GDM1 (cell line): Measurements from ENCODE around the gene ABCA1.
"Not testable (repeated sequence)": the region's sequence is repeated elsewhere in the genome, so short reads cannot be mapped to it uniquely, and the experiment has no call there.

Experiments
- DNase-seq: peaks from one replicate; lab custom pipeline; 2025; lab: John Stamatoyannopoulos, UW

Gene ABCA1

DNA sequence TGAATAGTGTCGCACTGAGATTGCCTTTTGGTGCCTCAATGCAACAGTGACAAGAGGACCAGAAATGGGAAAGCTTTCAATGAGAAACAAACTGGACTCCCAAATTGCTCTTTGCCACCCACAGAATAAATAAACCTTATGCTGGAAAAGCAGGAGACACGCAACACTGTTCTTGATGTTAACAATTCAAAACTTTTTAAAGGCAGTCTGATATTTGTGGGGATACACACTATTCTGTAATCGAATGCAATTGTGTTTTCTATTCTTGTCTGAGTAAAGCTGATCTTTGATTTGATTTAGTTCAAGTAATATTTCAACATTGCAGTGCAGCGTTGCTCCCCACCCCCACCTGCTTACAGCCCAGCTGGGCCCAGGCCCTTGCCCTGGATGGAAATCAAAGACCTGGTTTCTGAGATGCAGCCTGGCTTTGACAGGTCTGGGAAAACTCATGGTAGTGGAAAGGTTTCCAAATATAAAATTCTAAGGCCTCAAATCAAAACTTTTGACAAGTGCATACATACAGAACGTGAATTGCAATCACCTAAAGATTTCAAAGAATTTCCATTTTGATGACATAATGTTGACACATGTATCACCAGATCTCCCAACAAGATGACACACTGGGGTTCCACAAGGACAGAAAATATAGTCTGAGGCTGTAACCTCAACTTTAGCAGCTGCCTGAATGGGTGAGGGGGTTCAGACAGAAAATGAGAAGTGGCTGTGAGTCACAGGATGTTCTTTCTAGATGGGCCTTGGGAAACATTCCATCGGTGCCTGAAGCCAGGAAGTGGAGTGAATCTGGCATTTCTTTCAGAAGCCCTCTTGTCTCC, 55.1 kb downstream of the ABCA1 start:
- peak; percentile 26 for DNase-seq

DNA sequence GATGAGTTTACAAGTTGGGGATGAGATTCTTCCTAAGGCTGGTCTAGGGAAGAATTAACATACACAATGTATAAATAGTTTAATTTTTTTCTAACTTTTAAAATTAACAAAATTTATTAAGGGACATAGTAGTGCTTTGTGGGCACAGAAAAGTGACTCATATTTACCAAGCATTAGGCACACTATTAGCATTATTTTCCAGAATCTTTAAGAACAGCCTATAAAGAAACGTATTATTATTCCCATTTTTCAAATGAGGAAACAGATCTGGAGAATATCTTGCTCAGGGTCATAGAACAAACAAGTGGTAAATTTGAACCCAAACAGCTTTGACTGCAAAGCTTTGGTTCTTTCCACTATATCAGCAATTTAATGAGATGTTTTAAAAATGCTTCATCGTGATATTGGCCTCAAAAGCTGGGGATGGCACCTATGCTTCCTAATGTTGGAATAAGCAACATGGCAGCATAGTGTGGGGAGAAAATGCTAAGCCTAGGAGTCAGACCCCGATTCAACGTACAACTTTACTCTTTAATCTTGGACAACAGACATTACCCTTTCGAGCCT, 55.9 kb downstream of the ABCA1 start:
- no peak for DNase-seq

DNA sequence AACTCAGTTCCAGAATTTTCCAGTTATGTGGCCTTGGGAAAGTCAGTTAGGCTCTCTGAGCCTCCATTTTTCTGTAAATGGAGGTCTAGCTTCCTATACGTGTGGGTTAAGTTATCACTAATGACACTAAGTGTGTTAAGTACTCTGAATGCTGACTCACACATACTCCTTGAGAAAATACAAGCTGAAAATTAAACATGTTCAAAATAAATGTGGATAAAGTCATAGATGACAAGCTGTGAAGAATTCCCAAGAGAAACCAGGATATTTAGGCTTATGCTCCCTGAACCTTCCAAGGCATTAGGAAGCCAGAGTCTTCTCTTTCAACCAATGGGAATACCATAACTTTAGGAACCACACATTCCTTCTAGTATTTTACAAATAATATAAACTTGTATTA, 58.1 kb downstream of the ABCA1 start:
- DNase-seq, result no peak

DNA sequence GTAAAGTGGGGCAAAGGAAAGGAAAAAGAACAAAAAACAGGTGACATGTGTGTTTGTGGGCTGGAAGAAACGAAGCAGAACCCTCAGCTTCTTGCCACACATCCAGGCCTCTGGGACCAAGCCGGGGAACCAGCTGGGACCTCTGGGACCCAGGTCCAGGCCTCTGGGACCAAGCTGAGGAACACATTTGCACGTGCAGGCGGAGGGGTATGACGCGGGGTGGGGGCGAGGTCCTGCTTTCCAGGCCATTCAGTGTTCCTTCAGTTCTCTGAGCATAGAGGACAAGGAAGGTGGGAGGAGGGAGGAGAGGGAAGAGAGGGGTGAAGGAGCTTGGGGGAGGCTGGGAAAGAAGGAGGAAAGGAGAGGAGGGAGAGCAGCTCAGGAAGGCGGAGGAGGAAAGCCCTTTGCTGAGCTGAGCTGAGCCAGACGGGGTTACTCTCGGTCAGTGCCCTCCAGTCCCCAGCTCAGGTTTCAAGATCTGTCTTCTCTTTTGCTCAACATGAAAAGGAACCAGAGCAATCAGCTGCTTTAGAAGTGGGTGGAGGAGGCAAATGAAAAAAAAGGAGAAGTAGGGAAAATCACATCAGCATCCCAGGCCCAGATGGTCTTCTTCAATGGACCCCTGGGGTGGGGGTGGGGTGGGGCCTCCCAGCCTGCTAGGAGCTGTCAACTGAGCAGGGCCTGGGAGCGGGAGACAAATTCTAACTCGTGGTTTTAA, 59.1 kb downstream of the ABCA1 start:
- DNase-seq, result peak; percentile 67

DNA sequence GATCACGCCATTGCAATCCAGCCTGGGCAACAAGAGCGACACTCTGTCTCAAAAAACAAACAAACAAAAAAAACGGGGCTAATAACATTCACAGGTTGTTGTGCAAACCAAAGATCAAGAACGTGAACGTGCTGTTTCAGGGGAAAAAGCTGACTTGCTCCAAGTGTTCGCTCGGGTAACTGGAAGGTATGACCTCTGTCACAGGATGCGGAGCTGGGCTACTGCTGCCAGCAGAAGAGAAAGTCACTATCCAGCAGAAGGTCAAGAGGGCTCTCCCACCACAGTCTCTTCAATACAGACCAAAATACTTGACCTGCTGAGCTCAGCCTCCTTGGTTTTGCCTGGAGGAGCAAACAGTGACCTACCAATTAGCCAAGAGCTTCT, 59.7 kb downstream of the ABCA1 start:
- DNase-seq, result no peak

DNA sequence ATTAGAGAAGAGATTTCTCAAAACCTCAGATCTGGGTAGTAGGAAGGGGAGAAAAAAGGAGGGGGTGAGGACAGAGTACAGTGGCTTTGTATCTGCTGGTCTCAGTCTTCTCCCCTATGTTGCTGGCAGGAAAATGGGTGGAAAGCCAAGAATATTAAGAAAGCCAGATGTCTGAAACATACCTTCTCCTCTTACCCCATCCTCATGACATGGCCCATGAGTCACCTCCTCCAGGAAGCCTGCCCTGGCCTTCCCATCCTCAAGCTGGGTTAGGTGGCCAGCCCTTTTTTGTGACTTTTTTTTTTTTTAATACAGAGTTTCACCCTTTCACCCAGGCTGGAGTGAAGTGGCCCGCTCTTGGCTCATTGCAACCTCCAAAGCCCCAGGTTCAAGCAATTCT, 61.8 kb downstream of the ABCA1 start:
- no peak for DNase-seq

DNA sequence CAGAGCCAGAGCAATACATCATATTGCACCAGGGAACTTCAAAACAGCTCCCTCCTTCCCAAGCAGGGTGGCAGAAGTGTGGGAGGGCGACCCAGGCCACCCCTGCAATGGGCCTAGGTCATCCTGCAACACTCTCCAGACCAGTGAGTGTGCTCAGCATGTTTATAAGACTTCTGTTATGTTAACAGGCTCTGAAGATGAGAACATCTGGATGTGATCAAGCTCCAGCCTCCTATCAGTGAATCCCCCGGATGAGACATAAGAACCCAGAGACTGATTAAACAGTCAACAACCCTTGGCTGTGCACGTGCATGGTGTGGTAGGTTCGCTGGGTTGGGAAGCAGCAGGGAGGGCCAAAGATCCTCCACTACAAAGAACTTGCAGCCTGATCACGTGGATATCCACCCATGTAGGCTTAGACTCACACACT, 63.3 kb downstream of the ABCA1 start:
- DNase-seq, result no peak

DNA sequence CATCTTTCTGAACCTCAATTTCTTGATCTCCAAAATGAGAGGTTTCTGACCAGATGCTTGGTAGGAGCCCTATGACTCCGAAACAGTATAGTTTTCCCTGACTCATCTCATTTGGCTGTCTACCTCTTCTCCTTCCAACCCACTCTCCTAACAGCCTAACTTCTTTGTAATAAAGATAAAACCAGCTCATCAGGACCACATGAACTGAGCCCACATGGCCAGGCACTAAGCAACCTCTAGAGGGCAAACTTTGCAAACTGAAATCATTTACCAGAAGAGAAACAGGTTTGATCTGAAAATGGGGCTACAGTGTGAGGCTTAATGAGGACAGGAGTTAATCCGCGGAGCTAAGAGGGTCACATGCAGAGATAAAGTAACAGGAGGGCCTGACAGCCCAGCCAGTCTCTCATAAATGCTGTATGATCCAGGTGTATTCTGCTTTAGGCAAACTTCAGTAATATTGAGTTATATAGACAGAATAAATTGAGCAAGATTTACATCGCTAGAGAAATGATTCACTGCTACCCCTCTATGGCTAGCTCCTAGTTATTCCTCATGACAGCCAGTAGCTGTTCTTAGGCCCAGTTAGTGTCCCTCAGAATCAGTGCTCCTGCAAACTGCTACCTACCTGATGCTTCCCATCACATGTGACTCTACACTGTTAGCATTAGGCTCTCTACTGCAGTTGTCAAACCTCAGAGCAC, 64.6 kb downstream of the ABCA1 start:
- peak; percentile 65 for DNase-seq

DNA sequence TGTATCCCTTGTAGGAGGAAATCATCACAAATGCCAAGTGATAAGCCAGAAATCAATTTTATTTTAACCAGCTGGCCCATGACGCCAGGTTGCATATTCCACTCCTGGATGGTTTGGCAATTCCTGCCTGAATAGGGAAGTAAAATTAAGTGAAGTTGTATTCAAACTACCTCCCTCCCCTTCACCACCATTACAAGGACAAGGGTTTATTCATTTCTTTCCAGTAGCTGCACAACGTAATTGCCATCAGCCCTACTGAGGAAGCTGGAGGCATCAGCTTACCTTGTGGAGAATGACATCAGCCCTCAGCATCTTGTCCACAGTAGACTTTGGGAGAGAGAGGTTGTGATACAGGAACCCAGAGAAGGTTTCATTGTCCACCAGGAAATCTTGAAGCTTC, 66.6 kb downstream of the ABCA1 start:
- no peak for DNase-seq

DNA sequence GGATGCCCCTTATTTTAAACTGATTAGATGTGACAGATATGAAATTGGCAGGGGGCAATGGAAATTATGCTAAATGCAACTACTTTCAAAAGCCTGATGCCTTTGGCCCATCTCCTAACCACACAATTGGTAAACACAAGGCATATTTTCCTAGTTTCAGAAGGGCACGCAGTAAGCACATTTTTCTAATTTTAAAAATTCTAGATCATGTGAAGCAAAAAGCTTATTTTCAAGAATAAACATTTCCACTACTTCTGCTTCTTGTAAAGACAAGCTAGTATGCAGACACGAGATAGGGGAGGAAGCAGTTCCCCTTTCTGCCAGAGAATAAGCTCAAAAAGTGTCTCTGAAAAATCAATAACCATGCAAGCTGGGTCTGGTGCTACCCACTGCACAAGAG, 67.7 kb downstream of the ABCA1 start:
- DNase-seq, result peak; percentile 70

DNA sequence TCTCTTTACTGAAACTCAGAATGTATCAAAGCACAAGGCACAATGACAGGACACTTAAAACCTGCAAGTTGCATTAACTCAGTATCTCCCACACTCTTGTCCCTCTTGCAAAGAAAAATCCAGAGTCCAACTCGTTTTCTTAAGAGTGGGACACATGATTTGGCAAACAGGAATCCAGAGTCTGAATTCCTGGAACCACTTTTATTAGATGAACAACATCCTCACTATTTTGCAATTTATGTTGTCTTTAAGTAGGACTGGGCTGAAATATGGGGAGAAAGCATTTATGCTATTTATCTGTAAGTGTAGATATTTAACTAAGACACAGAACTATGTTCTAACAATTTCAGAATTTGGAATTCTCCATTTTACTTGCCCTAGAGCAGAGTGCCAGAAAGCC, 69.1 kb downstream of the ABCA1 start:
- DNase-seq, result no peak

DNA sequence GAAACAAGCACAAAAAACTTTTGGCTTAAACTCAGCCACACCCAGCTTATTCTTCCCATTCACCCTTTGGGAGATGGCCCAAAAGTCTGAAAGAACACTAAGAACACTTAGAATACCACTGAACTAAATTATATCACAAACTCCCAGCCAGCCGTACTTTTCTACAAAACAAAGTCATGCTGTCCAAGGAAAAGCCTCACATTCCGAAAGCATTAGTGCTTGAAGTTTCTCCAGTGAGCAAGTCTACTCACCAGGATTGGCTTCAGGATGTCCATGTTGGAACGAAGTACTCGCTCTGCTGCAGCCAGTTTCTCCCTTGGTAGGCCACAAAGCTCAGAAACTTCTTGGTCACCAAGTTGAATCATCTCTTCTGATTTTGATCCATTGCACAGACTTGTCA, 69.7 kb downstream of the ABCA1 start:
- no peak for DNase-seq

DNA sequence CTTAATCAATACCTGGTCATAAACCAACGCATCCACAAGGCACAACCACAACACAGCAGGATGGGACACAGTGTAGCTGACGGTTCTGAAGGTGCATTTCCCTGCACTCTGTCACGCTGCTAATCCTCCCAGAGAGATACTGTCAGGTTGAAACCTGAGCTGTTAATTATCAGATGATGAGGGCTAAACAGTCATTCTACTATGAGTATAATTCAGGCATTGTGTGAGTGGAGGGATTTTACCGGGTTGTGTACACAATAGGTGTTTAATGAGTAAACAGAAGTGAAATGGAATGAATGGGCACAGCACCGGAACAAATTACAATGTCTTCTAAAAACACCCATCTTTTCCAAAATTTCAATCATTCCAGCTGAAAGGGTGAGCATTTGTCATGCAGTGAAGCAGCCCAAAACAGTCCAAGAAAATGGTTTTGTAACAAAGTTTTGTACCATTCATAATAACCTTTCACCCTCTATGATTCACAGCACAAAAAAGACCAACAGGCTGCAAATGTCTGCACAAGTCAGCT, 71.5 kb downstream of the ABCA1 start:
- no peak for DNase-seq

DNA sequence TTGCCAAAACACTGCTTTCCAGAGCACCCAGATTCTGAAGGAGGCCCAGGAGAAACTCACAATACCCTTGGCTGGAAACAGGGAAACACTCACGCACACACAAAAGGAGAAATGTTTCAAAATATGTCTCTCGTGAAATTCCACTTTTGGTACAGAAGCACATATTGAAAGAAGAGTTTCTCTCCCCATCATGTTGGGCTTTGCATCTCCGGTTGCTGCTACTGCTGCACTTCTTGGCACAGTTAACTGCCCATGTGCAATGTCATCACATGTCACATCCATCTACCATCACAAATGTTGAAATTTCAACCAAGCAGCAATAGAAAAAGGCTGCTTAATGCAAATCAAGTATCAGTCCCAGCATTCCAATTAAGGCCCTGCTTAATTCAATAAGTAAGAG, 72.1 kb downstream of the ABCA1 start:
- no peak for DNase-seq

DNA sequence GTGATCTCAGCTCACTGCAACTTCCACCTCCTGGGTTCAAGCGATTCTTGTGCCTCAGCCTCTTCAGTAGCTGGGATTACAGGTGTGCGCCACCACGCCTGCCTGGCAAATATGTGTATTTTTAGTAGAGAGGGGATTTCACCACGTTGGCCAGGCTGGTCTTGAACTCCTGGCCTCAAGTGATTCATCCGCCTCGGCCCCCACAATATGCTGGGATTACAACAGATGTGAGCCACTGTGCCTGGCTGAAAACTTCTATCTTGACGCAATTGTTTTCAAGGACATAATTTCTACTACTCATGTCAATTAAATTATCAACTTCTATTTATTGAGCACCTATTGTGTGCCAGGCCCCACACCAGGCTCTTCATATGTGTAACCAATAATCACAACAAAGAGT, 72.7 kb downstream of the ABCA1 start:
- DNase-seq, result not testable (repeated sequence)

DNA sequence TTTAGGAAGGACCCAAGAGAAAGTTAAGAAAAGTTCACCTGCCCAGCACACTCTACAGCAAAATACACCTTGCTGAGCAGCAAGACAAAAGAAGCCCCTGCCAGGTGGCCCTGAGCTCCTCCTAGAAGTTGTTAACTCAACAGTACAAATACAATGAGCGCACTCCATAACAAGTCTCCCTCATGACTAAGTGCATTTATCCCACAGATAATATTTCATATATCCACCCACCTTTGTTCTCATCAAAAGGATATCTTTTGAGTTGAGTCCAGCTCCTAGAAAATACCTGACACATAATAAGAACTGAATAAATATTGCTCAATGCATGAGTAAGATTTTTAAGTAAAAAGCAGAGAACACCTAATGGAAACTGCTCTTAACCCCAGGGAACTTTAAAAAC, 73.3 kb downstream of the ABCA1 start:
- no peak for DNase-seq

DNA sequence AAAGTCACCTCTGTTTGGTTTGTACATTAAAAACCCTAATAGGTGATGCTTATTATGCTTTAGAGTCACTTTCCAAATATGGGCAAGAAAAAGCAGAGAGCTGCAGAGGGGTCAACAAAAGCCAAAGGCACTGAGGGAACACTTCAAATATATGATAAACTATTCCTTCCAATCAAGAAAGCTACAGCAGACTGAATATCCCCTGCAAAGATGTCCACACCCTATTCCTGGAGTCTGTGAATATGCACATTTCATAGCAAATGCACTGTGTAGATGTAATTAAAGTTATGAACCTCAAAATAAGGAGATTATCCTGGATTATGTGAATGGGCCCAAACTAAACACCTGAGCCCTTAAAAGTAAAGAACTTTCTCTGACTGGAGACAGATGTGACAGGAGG, 74.3 kb downstream of the ABCA1 start:
- DNase-seq, result no peak

DNA sequence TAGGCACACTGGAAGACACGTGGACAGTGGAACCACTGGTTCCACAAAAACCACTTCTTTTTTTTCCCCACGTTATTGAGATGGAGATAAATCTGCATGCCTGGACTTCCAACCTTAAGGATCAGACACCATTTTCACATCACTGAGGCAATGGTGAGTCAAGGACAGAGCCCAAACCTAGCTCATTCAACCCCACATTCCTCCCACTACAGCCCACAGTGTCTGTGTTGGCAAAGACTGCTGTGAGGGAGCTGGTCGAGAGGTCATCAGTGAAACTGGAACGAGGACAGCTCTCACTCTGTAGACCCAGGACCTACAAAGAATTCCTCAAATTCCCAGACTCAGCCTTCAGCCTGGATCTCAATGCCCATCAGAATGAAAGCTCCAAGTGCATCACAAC, 74.8 kb downstream of the ABCA1 start:
- no peak for DNase-seq

DNA sequence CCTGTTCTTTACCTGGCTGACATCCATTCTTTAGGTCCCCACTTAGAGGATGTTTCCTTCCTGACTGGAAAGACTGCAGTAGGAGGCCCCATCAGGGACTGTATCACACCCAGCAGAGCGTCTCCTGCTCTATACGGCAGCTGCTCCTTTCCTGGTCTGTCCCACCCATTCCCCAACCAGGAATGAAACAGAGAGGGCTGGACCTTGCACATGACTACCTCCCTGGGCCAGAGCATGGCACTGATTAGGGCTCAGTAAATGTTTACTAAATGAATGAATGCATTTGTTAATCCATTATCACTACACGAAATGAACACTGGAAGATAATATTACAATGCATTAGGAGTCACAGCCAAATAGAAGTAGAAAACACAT, 76.4 kb downstream of the ABCA1 start:
- DNase-seq, result no peak

DNA sequence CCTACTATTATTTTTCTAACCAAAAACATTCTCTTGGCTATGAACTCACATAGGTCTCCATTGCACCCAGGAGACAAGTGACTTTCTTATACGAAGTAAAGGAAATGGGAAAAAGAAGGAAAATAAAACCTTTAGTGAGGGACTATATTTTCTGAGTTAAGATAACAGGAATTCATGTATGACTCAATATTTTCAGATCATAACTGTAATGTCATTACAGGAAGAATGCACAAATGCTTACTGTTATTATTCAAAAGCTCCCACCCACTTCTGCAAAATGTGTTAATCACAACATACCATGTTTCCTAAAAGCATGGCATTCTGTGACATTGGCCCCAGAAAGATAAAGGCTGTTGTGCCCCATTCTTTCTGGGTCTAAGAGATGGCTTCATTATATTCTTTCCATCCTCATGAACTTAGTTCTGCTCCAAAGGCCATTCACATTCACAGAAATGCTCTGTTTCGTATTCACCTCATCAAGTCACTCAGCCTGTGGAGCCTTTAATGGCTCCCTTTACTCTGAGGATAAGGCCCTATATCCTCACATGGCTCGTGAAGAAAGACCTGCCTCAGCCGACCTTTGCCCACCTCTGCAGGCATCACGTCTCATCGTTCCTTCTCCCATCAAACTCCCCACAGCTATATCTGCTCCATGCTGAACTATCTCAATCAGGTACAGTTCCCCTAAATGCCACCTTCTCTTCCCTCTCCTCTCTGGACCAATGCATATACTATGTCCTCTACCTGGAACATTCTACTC, 77.0 kb downstream of the ABCA1 start:
- DNase-seq, result no peak

DNA sequence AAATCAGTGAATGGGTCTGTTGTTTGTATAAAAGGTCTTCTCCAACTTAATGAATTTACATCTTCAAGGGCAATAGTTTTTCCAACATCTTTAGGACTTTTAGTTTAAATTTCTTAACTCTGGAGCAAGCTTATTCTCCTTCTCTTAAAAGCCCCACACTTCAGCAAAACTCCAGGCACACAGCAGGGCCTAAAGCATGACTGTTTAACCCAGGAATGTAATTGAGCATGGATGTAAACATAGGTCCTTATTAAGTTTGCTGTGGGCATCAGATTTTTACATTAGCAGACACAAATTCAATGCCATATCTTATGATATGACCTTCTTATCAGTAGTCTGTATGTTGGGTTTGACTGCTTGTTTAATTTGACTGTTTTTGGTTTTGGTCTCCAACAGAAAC, 78.9 kb downstream of the ABCA1 start:
- DNase-seq, result no peak

DNA sequence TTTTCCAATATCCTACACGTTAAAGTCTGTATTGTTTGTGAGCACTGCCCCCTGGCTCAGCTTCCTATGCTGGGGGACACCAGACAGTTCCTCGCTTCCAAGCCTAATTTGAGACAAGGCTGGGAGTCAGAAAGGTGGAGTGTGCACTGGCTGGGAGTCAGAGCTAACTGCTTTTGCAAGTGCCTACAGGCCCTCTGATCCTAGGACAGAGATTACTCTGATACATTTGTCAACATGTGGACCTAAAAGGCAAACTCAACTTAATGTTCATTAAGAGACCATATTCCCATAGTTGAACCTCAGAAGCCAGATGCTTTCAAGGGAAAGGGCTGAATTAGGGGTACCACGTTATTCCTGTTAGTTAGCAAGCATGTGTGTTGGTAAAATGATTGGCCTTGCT, 83.2 kb downstream of the ABCA1 start:
- no peak for DNase-seq
